Choroid plexus epithelial cell (primary cell): ENCODE results near the gene TOP3B.

Experiments
- DNase-seq: peaks from one replicate; pipeline ENCODE4 v3.0.0-alpha.2; 2010; ENCODE audit warnings: low read depth
- H3K4me3 ChIP-seq: 2 replicates; pipeline ENCODE4 v1.5.1; 2011; ENCODE audit warnings: low read depth, mild to moderate bottlenecking, control low read depth, low read length, moderate library complexity
- TF ChIP-seq, protein P1 (sequence below): conservative IDR thresholded peaks from 2 replicates; pipeline ENCODE4 v1.5.1; 2011; ENCODE audit warnings: low read depth, mild to moderate bottlenecking, control low read depth, inconsistent platforms, low read length, moderate library complexity

TOP3B gene

DNA sequence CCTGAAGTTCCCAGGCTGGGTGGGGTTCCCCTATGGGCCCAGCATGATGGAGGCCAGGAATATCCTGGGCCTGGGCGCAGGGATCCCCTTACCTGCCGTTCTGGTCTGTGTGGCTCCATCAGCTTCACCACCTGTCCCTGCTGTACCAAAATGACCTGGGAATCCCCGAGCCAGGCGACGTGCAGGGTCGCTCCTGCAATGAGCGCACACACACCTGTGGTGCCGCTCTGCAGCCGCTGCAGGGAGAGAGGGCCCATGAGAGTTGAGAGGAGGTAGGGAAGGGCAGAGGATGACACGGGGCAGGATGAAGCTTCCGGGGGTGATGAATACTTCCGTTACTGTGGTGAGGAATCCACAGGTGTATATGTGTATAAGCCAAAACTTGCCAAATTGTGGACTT lies 51.5 kb downstream of the TOP3B start:
- TF ChIP-seq, protein P1, sequence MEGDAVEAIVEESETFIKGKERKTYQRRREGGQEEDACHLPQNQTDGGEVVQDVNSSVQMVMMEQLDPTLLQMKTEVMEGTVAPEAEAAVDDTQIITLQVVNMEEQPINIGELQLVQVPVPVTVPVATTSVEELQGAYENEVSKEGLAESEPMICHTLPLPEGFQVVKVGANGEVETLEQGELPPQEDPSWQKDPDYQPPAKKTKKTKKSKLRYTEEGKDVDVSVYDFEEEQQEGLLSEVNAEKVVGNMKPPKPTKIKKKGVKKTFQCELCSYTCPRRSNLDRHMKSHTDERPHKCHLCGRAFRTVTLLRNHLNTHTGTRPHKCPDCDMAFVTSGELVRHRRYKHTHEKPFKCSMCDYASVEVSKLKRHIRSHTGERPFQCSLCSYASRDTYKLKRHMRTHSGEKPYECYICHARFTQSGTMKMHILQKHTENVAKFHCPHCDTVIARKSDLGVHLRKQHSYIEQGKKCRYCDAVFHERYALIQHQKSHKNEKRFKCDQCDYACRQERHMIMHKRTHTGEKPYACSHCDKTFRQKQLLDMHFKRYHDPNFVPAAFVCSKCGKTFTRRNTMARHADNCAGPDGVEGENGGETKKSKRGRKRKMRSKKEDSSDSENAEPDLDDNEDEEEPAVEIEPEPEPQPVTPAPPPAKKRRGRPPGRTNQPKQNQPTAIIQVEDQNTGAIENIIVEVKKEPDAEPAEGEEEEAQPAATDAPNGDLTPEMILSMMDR = no peak
- H3K4me3 ChIP-seq = no peak overlapping the region
- DNase-seq = no peak

DNA sequence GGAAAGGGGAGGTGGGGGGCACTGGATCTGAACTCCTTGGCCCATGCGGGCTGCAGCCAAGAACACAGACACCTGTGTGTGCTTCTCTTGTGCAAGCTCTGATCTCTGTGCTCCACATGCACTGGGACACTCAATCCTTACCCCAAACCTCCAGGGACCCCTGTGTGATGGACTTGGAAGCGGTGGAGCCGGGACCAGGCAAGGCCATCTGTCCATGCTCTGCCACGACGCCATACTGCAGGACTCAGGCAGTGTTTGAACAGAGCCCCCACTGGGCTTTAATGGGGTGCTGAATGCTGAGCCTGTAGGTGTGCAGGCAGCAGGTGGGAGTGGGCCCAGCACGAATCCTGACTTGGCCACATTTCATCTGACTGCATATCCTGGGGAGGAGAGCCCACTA lies 53.3 kb downstream of the TOP3B start:
- TF ChIP-seq, protein P1 = no peak
- DNase-seq = no peak
- no peak overlapping the region for H3K4me3 ChIP-seq

DNA sequence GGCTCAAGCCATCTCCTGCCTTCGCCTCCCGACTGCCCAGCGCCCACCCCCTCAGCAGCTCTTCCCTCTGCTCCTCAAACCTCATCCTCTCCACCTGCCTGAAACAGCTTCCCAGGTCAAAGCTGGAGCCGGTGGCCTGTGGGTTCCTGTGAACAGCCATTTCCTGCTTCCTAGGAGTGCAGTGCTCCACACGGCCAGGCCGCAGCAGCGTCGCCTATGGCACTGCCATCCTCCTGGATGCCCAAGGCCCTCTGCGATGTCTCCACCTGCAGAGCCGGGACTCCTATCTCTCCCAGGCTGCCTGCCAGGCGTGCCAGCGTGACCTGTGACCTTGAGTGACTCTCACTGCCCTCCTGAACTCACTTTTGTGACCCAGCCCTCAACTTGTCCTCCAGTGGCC lies 54.5 kb downstream of the TOP3B start:
- no peak for DNase-seq
- TF ChIP-seq, protein P1 = no peak

DNA sequence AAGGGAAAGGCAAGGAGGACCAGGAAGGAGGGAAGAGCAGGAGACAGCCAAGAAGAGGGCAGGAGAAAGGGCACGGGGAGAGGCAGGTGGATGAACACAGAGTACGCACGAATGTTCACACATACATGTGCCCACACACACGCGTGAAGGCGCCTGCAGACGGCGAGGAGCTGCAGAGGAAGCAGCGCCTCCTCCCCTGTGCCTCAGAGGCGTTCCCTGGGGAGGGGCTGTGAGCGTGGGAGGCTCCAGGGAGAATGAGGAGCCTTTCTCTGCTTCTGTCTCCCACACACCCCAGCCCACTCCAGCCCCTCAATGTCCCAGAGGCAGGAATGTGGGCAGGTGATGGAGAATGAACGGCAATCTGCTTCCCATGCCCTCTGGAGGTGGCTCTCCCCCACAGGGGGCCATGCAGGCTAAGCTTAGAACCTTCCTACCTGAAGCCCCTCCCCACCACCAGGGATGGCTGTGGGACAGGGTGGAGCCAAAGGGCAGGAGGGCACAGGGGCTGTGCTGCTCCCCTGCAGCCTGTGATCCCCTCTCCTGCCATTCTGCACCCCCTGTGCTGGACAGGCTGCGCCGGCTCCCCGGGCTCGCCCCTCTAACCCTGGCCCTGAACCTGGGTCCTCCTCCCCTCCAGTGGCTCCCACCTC lies 55.3 kb downstream of the TOP3B start:
- DNase-seq = no peak
- TF ChIP-seq, protein P1 = no peak
- H3K4me3 ChIP-seq = no peak overlapping the region

More for the DNA sequence above, 54.5 kb downstream of the TOP3B start:
- no peak overlapping the region for H3K4me3 ChIP-seq

DNA sequence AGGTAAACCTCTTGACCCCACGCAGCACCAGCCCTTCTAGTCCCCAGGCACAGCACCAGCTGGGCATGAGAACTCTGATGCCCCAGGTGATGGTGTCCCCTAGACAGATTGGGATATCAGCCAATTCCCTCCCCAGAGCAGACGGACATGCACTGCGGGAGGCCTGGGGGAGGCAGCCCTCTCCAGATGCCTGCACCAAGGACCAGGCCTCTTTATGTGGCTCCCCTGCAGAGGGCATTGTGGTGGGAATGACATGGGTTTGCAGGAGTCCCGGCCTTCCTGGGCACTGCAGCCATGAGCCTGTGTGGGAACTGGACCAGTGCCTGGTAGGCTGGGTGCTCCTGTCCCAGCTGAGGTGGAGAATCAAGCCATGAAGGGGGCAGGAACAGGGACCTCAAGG lies 55.9 kb downstream of the TOP3B start:
- no peak overlapping the region for H3K4me3 ChIP-seq
- no peak for DNase-seq
- TF ChIP-seq, protein P1 = no peak

DNA sequence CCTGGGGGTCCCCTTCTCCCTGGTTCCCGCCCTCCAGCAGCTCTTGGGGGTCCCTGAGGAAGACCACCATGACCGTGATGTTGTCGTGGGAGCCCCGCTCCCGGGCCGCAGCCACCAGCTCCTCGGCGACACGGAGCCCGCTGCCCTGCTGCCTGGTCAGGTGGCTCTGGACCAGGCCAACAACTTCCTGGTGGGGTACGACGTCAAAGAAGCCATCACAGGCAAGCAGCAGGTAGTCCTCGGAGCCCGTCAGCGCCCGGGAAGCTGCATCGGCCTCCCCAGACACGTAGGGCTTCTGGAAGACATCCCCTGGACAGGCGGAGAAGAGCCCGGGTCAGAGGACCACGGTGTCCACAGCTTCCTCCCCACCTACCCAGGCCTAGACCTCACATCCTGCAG lies 59.4 kb downstream of the TOP3B start:
- DNase-seq = no peak
- H3K4me3 ChIP-seq = no peak overlapping the region
- TF ChIP-seq, protein P1 = no peak
